Adrenal gland (tissue), 5 donors: ENCODE results near the gene UBE2O.

Experiments
- CTCF ChIP-seq, 6 experiments: fragments of 450-650 bp in 4 of 6; fragments of 200-600 bp in 2 of 6; sonication (generic) in 1 of 6; IDR thresholded peaks; 1 replicate in 5 of 6; 2 replicates in 1 of 6; pipeline versions ENCODE4 v1.5.1 to v1.8.0; 2016 to 2021; ENCODE audit warnings: antibody characterized with exemption in 6 of 6, mild to moderate bottlenecking in 2 of 6, moderate library complexity in 1 of 6
- POLR2A ChIP-seq, 2 donors: fragments of 450-650 bp; IDR thresholded peaks; one replicate each; pipeline ENCODE4 v1.6.1; 2017; ENCODE audit warnings: antibody characterized with exemption in 2 of 2, mild to moderate bottlenecking in 2 of 2, moderate library complexity in 1 of 2
- donor health status: DM: no; HTN: no; CAD: no.

DNA sequence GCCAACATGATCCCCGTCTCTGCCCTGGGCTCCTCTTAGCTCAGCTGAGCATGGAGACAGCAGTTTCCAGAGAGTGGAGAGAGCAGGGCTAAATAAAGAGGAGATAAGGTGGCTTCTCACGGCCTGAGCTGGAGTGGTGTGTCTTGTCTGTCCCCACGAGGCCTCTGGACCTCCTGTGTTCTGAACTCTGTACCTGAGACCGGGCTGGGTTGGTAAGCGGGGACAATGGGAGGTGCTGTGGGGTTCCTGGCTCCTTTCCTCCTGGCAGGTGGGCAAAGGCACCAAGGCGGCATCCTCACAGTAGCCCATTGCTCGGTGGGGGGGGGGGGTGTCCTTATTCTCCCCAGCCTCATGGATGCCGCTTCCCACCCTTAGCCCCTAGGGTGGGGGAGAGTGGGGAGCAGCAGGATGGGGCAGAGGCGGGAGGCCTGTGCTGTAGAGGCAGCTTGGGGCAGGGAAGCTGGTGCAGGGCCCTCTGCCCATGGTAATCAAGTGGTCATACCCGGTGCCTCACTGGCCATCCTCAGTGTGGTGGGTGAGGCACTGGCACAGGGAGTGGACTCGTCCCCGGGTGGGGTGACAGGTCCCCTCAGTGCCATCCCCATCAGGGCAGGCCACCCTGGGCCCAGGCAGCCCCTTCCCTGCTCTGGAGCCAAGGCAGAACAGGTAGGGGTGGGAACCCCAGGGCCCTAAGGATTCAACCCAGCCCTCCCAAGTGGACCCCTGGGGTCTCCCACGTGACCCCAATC, 17.2 kb upstream of the UBE2O start:
- no peak for TF ChIP-seq CTCF (IDR thresholded peaks at IDR 0.05)
- TF ChIP-seq POLR2A (IDR thresholded peaks at IDR 0.05) = no peak
